ENCODE data around the gene SPATA13. TPM values are rescaled to one million over a fixed set of nuclear protein-coding genes. Genes with fewer than 3 reads are reported as not detected.

Gene SPATA13
- total RNA-seq, 1 donor from 2014 or later = 2.7 TPM

DNA sequence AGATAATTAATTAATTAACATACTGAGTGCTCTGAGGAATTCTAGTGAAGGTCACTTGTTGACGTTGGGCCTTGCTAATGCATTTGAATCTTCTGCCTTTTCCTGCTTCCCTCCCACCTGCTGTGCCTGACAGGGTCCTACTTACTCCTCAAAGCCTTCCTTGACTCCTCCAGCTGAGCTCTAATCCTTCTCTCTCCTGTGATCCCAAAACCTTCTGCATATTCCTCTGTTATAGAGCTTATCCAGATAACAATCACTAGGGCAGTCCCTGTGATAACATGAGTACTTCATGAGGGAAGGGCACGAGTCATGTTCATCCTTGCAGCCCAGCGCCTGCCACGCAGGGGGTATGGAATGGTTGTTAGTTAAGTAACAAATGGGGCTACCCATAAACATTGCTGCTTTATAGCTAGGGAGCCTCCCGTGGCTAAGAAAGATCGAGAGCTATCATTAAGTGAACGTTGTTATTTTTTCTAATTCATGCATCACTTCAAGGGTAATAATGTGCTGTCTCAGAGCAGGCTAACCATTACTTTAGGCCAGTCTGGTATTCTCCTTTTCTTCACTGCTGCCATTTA is 19.1 kb upstream of the SPATA13 start:
- Mint-ChIP-seq H3K4me1 (ENCODE audit: unreplicated experiment) (no peaks in the 10 kb centered on the region), H3K36me3 (ENCODE audit: unreplicated experiment) (no peaks in the 10 kb centered on the region), H3K27me3 (ENCODE audit: unreplicated experiment) (peaks cover 4% of the 10 kb centered on the region), H3K4me3 (ENCODE audit: unreplicated experiment) (no peak overlapping the region), H3K9me3 (ENCODE audit: unreplicated experiment) (no peaks in the 10 kb centered on the region), H3K27ac (ENCODE audit: unreplicated experiment) (no peak overlapping the region)
- DNase-seq (ENCODE audit: extremely low spot score, unreplicated experiment) = no peak
- TF ChIP-seq, protein P1, sequence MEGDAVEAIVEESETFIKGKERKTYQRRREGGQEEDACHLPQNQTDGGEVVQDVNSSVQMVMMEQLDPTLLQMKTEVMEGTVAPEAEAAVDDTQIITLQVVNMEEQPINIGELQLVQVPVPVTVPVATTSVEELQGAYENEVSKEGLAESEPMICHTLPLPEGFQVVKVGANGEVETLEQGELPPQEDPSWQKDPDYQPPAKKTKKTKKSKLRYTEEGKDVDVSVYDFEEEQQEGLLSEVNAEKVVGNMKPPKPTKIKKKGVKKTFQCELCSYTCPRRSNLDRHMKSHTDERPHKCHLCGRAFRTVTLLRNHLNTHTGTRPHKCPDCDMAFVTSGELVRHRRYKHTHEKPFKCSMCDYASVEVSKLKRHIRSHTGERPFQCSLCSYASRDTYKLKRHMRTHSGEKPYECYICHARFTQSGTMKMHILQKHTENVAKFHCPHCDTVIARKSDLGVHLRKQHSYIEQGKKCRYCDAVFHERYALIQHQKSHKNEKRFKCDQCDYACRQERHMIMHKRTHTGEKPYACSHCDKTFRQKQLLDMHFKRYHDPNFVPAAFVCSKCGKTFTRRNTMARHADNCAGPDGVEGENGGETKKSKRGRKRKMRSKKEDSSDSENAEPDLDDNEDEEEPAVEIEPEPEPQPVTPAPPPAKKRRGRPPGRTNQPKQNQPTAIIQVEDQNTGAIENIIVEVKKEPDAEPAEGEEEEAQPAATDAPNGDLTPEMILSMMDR (IDR thresholded peaks at IDR 0.05) = no peak

DNA sequence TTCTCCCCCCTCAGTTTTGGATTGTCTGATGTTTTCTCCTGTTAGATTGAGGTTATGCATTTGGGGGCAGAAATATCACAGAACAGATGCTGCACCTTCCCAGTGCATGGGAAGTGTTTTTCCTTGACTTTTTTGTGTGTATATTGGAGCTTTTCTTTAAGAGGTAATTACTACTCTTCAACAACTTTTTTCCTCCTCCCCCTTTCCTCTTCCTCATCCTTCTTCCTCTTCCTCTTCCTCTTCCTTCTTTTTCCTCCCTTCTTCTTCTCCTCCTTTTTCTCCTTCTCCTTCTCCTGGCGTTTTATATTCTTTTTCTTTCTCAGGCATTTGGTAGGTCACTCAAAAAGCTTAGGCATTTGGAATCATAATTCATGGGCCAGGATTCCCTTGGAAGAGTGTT is 18.1 kb upstream of the SPATA13 start:
- Mint-ChIP-seq H3K4me1 (ENCODE audit: unreplicated experiment) (no peaks in the 10 kb centered on the region), H3K36me3 (ENCODE audit: unreplicated experiment) (no peaks in the 10 kb centered on the region), H3K4me3 (ENCODE audit: unreplicated experiment) (no peak overlapping the region), H3K27me3 (ENCODE audit: unreplicated experiment) (peaks cover 4% of the 10 kb centered on the region), H3K9me3 (ENCODE audit: unreplicated experiment) (no peaks in the 10 kb centered on the region), H3K27ac (ENCODE audit: unreplicated experiment) (no peak overlapping the region)
- no peak for DNase-seq (ENCODE audit: extremely low spot score, unreplicated experiment)
- TF ChIP-seq, protein P1 (IDR thresholded peaks at IDR 0.05) = no peak

DNA sequence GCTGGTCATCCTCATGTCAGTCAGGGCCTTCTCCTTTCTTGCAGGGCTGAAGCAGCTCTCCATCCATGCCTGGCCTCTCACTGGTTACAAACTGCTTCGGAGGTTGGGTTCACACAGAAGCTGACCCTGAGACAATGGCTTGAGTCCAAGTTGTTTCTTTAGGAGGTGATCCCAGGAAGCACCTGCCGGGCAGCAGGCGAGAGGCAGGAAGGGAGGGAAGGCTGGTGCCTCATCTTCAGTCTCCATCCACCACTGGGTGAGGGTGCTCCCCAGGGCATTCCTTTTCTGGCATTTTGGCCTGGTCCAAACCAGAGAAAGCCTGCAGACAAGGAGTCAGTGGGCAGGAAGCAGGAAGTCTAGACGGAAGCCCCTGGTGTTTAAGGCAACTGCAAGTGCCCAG is 17.6 kb upstream of the SPATA13 start:
- no peak overlapping the region for H3K4me3 Mint-ChIP-seq (ENCODE audit: unreplicated experiment)
- H3K9me3 Mint-ChIP-seq (ENCODE audit: unreplicated experiment) = no peaks in the 10 kb centered on the region
- DNase-seq (ENCODE audit: extremely low spot score, unreplicated experiment) = no peak
- no peaks in the 10 kb centered on the region for H3K4me1 Mint-ChIP-seq (ENCODE audit: unreplicated experiment)
- H3K36me3 Mint-ChIP-seq (ENCODE audit: unreplicated experiment) = no peaks in the 10 kb centered on the region
- no peak overlapping the region for H3K27ac Mint-ChIP-seq (ENCODE audit: unreplicated experiment)
- peaks cover 4% of the 10 kb centered on the region for H3K27me3 Mint-ChIP-seq (ENCODE audit: unreplicated experiment)
- TF ChIP-seq, protein P1 (IDR thresholded peaks at IDR 0.05) = no peak

DNA sequence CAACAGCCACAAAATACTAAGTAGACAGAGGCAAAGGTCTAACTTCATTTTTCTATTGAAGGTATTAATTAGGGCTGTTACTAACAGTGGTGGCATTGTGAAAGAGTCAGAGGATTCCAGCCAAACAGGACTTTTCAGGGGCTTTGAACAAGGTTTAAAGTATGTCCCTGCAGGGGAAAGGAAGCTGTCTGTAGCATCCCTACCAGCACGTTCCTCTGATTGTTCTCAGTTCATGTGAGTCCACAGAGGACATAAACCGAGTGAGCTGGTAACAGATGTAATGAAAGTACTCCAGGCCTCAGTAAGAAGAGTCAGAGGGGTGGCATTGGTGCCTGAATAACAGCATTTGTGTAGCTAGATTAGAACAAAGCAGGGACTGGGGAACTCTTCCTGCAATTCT is 15.3 kb upstream of the SPATA13 start:
- Mint-ChIP-seq H3K4me3 (ENCODE audit: unreplicated experiment) (no peak overlapping the region), H3K4me1 (ENCODE audit: unreplicated experiment) (peaks cover 16% of the 10 kb centered on the region), H3K9me3 (ENCODE audit: unreplicated experiment) (no peaks in the 10 kb centered on the region), H3K27ac (ENCODE audit: unreplicated experiment) (no peak overlapping the region), H3K36me3 (ENCODE audit: unreplicated experiment) (no peaks in the 10 kb centered on the region), H3K27me3 (ENCODE audit: unreplicated experiment) (peaks cover 4% of the 10 kb centered on the region)
- no peak for DNase-seq (ENCODE audit: extremely low spot score, unreplicated experiment)
- TF ChIP-seq, protein P1 (IDR thresholded peaks at IDR 0.05) = no peak

DNA sequence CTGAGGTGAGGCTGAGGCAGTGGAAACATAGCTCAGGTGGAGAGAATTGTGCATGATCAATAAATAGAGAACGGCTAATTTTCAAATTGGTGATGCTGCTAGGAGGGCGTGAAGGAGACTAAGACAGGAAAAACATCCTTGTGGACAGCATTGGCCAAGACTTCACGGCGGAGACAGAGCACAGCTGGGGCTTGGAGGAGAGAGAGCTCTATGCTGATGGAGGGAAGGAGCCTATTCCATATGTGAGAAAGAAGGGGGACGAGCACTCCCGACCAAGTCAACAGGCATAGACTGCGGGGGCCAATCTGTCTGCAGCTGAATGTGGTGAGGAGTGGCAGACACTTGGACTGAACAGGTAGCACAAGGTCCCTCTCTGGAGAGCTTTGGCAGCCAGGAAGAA is 14.8 kb upstream of the SPATA13 start:
- no peak for DNase-seq (ENCODE audit: extremely low spot score, unreplicated experiment)
- Mint-ChIP-seq H3K27me3 (ENCODE audit: unreplicated experiment) (peaks cover 4% of the 10 kb centered on the region), H3K4me1 (ENCODE audit: unreplicated experiment) (peaks cover 16% of the 10 kb centered on the region), H3K4me3 (ENCODE audit: unreplicated experiment) (no peak overlapping the region), H3K9me3 (ENCODE audit: unreplicated experiment) (no peaks in the 10 kb centered on the region), H3K36me3 (ENCODE audit: unreplicated experiment) (no peaks in the 10 kb centered on the region), H3K27ac (ENCODE audit: unreplicated experiment) (no peak overlapping the region)
- TF ChIP-seq, protein P1 (IDR thresholded peaks at IDR 0.05) = no peak

Measured in osteocyte (in vitro differentiated cells).